DOHH2 (cell line): ENCODE results near the gene GPX4.

Source experiments
- H3F3A ChIP-seq: fragments of 200-600 bp; sonication (generic), shearing (Covaris generic); 2 replicates; pipeline ENCODE4 v1.6.0; 2016; ENCODE audit warnings: antibody characterized with exemption, mild to moderate bottlenecking; ENCODE audit not compliant: control insufficient read depth, insufficient read depth
- H3K27ac ChIP-seq: fragments of 200-600 bp; sonication (generic); 2 replicates; pipeline ENCODE4 v1.5.1; 2014; ENCODE audit warnings: low read depth, mild to moderate bottlenecking, low read length, moderate library complexity
- H3K27me3 ChIP-seq: fragments of 200-600 bp; sonication (generic); 2 replicates; pipeline ENCODE4 v1.6.1; 2014; ENCODE audit warnings: mild to moderate bottlenecking, low read length, mixed read lengths; ENCODE audit not compliant: control insufficient read depth
- H3K36me3 ChIP-seq: fragments of 200-600 bp; sonication (generic); 2 replicates; pipeline ENCODE4 v1.6.1; 2014; ENCODE audit warnings: mild to moderate bottlenecking, low read length, moderate library complexity, mixed read lengths; ENCODE audit not compliant: control insufficient read depth
- H3K4me1 ChIP-seq: fragments of 200-600 bp; sonication (generic); 2 replicates; pipeline ENCODE4 v1.6.1; 2014; ENCODE audit warnings: mild to moderate bottlenecking, low read length, mixed read lengths; ENCODE audit not compliant: control insufficient read depth
- H3K4me2 ChIP-seq: fragments of 200-600 bp; sonication (generic); 2 replicates; pipeline ENCODE4 v1.6.0; 2014; ENCODE audit warnings: mild to moderate bottlenecking, low read length, moderate library complexity
- H3K4me3 ChIP-seq: fragments of 200-600 bp; sonication (generic); 2 replicates; pipeline ENCODE4 v1.5.1; 2014; ENCODE audit warnings: mild to moderate bottlenecking, low read length, mixed read lengths
- H3K79me2 ChIP-seq: fragments of 200-600 bp; sonication (generic); 2 replicates; pipeline ENCODE4 v1.6.1; 2014; ENCODE audit warnings: mild to moderate bottlenecking, low read length, mixed read lengths; ENCODE audit not compliant: control insufficient read depth
- H3K9me2 ChIP-seq: fragments of 200-600 bp; sonication (generic); replicated peaks from 2 replicates; pipeline ENCODE4 v1.6.1; 2014; ENCODE audit warnings: mild to moderate bottlenecking, low read length, mixed read lengths; ENCODE audit not compliant: control insufficient read depth
- H3K9me3 ChIP-seq: fragments of 200-600 bp; sonication (generic); 2 replicates; pipeline ENCODE4 v1.6.1; 2014; ENCODE audit warnings: antibody characterized with exemption, low read length, mixed read lengths; ENCODE audit not compliant: control insufficient read depth, insufficient read depth
- H4K20me1 ChIP-seq: fragments of 200-600 bp; sonication (generic); 2 replicates; pipeline ENCODE4 v1.6.0; 2014; ENCODE audit warnings: low read depth, mild to moderate bottlenecking, antibody characterized with exemption, low read length, moderate library complexity; ENCODE audit not compliant: control insufficient read depth, insufficient read depth
- CTCF ChIP-seq: fragments of 200-600 bp; sonication (generic); IDR thresholded peaks from one replicate; pipeline ENCODE4 v1.5.1; 2014; ENCODE audit warnings: antibody characterized with exemption, mild to moderate bottlenecking, low read depth, low read length; ENCODE audit not compliant: poor library complexity, severe bottlenecking
- EZH2phosphoT487 ChIP-seq: fragments of 200-600 bp; sonication (generic); IDR thresholded peaks from 2 replicates; pipeline ENCODE4 v1.6.1; 2017; ENCODE audit warnings: borderline replicate concordance, mild to moderate bottlenecking, antibody characterized with exemption, low read length, moderate library complexity, mixed read lengths

GPX4 gene

DNA sequence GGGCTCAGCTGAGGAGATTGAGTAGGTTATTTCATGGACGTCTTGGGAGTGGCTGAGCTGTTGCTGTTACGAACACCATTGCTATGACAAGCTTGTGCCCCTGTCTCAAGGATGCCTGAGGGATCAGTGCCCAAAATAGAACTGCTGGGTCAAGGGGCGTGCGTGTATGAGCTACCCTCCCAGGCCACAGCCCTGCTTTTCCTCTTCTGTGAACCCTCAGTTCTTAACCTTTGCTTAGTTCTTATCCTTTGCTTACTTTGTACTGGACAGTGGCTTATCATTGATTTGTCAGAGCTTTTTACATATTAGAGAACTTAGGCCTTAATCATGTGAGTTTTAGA lies 27.8 kb upstream of the GPX4 start:
- Histone ChIP-seq H3F3A (peaks cover 26% of the 10 kb centered on the region), H4K20me1 (no peaks in the 10 kb centered on the region), H3K9me2 (no peaks in the 10 kb centered on the region), H3K4me3 (peak overlapping the region; percentile 75; the same call in 1 of the 2 replicates), H3K79me2 (peaks cover 45% of the 10 kb centered on the region), H3K9me3 (no peaks in the 10 kb centered on the region), H3K4me1 (peaks cover 50% of the 10 kb centered on the region), H3K36me3 (peaks cover 68% of the 10 kb centered on the region), H3K27ac (peak overlapping the region; percentile 89), H3K4me2 (peak overlapping the region; percentile 98), H3K27me3 (no peaks in the 10 kb centered on the region)
- no peak for TF ChIP-seq EZH2phosphoT487
- TF ChIP-seq CTCF, result no peak

- peaks cover 54% of the 10 kb centered on the region for H3K4me1 ChIP-seq
- TF ChIP-seq EZH2phosphoT487 (no peak), CTCF (no peak)
- H3F3A ChIP-seq, result peaks cover 26% of the 10 kb centered on the region
- H3K36me3 ChIP-seq, result peaks cover 77% of the 10 kb centered on the region
- peak overlapping the region; percentile 51 for H3K4me3 ChIP-seq
- H3K79me2 ChIP-seq, result peaks cover 39% of the 10 kb centered on the region
- no peaks in the 10 kb centered on the region for H3K9me2 ChIP-seq
- no peaks in the 10 kb centered on the region for H3K9me3 ChIP-seq
- H3K27me3 ChIP-seq, result no peaks in the 10 kb centered on the region
- H3K4me2 ChIP-seq, result peak overlapping the region; percentile 66
- H3K27ac ChIP-seq, result peak overlapping the region; percentile 89
- no peaks in the 10 kb centered on the region for H4K20me1 ChIP-seq
These were observed 26.8 kb upstream of the GPX4 start for GRCh38 chr19:1076951-1077350.

GRCh38 chr19:1079566-1080111 lies 24.2 kb upstream of the GPX4 start:
- Histone ChIP-seq H3K4me1 (peaks cover 47% of the 10 kb centered on the region), H4K20me1 (peaks cover 4% of the 10 kb centered on the region; the same call in 1 of the 2 replicates), H3K79me2 (peaks cover 24% of the 10 kb centered on the region), H3K4me2 (no peak overlapping the region), H3K36me3 (peaks cover 78% of the 10 kb centered on the region), H3K27me3 (no peaks in the 10 kb centered on the region), H3K9me2 (no peaks in the 10 kb centered on the region), H3K4me3 (no peak overlapping the region), H3K27ac (no peak overlapping the region), H3F3A (peaks cover 16% of the 10 kb centered on the region), H3K9me3 (no peaks in the 10 kb centered on the region)
- no peak for TF ChIP-seq EZH2phosphoT487
- no peak for TF ChIP-seq CTCF
